CD8-positive, alpha-beta memory T cell (primary cell): ENCODE results near the gene ZBTB7B. TPM values are rescaled to one million over a fixed set of nuclear protein-coding genes. Genes with fewer than 3 reads are reported as not detected.

Experiments used
- CTCF ChIA-PET: fragments of 350-600 bp; sonication (Branson Sonifier 250); formaldehyde crosslinking; loops from one replicate; lab custom pipeline; 2021; ENCODE audit warnings: antibody characterized with exemption; lab: Charles Lee
- POLR2A ChIA-PET: fragments of 350-600 bp; sonication (Branson Sonifier 250); formaldehyde crosslinking; loops from one replicate; lab custom pipeline; 2021; ENCODE audit warnings: antibody characterized with exemption; lab: Charles Lee
- DNase-seq, 5 donors: peaks; one replicate each; pipeline versions ENCODE4 v3.0.0 to v3.0.0-alpha.2; 2020 to 2022; ENCODE audit warnings: mixed read lengths in 1 of 5
- H3K27ac ChIP-seq: one replicate; pipeline ENCODE4 v1.7.0; 2013; ENCODE audit warnings: low read depth, mild to moderate bottlenecking, low read length, moderate library complexity
- H3K27me3 ChIP-seq: 2 replicates; pipeline ENCODE4 v1.7.0; 2013; ENCODE audit warnings: low read length, mild to moderate bottlenecking; ENCODE audit not compliant: insufficient read depth, poor library complexity, severe bottlenecking
- H3K36me3 ChIP-seq: 2 replicates; pipeline ENCODE4 v1.7.0; 2013; ENCODE audit warnings: mild to moderate bottlenecking, low read length, moderate library complexity; ENCODE audit not compliant: insufficient read depth
- H3K4me1 ChIP-seq: 2 replicates; pipeline ENCODE4 v1.7.0; 2013; ENCODE audit warnings: mild to moderate bottlenecking, low read length, moderate library complexity; ENCODE audit not compliant: insufficient read depth
- H3K4me3 ChIP-seq: 2 replicates; pipeline ENCODE4 v1.7.0; 2013; ENCODE audit warnings: mild to moderate bottlenecking, low read length
- H3K9me3 ChIP-seq: 2 replicates; pipeline ENCODE4 v1.7.0; 2013; ENCODE audit warnings: mild to moderate bottlenecking, low read length
- H3K27ac Mint-ChIP-seq, 8 donors: one replicate each; pipeline ENCODE4 v1.8.0; 2020 to 2021; ENCODE audit warnings: mixed read lengths in 8 of 8, mild to moderate bottlenecking in 6 of 8, inconsistent platforms in 3 of 8, moderate library complexity in 3 of 8
- H3K27me3 Mint-ChIP-seq, 2 donors: one replicate each; pipeline ENCODE4 v1.8.0; 2020 to 2021; ENCODE audit warnings: mixed read lengths in 2 of 2, mild to moderate bottlenecking in 1 of 2, moderate library complexity in 1 of 2
- H3K36me3 Mint-ChIP-seq, 3 donors: one replicate each; pipeline ENCODE4 v1.8.0; 2020 to 2021; ENCODE audit warnings: mixed read lengths in 3 of 3, inconsistent platforms in 1 of 3, mild to moderate bottlenecking in 1 of 3
- H3K4me1 Mint-ChIP-seq, 3 donors: one replicate each; pipeline ENCODE4 v1.8.0; 2020 to 2021; ENCODE audit warnings: mixed read lengths in 3 of 3, inconsistent platforms in 1 of 3, mild to moderate bottlenecking in 1 of 3
- H3K4me3 Mint-ChIP-seq, 7 donors: one replicate each; pipeline ENCODE4 v1.8.0; 2020 to 2021; ENCODE audit warnings: mixed read lengths in 7 of 7, mild to moderate bottlenecking in 6 of 7, moderate library complexity in 4 of 7, inconsistent platforms in 2 of 7
- H3K9me3 Mint-ChIP-seq, 5 donors: one replicate each; pipeline ENCODE4 v1.8.0; 2020 to 2022; ENCODE audit warnings: mixed read lengths in 5 of 5, mild to moderate bottlenecking in 3 of 5, moderate library complexity in 2 of 5, inconsistent platforms in 1 of 5
- polyA plus RNA-seq: library from polyadenylated mRNA; unstranded; fragments of 300-500 nt; fragmentation: Illumina TruSeq; gene quantifications from one replicate; pipeline ENCODE4 v1.2.3, GENCODE V29; 2021
- total RNA-seq, 2 experiments: library from RNA; stranded (reverse); gene quantifications; one replicate each; pipeline ENCODE4 v1.2.3, GENCODE V29; 2021

ZBTB7B gene
- total and polyA plus RNA-seq, 3 experiments from 2014 or later, result 3.3 to 34.7 (median 33.2) TPM

DNA sequence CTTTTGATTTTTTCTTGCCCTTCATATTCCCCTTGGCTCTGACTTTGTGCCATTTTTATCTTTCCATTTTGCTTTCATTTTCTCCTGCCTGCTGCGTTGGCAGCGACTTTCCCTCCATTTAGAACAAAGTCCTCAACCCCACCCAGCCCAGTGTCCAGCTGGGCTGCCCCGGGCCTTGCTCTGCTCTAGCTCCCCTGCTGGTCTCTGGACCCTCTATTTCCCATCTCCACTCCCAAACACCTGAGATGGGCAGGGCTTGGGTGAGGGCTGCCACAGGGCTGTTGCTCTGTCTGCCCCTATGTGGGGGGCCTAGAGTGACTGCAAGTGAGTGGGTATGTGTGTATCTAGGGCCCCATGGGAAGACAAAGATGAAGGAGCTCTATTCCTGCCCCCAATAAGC lies 41.2 kb downstream of the ZBTB7B start:
- Histone ChIP-seq H3K36me3 (no peaks in the 10 kb centered on the region), H3K27me3 (no peaks in the 10 kb centered on the region), H3K4me3 (no peak overlapping the region), H3K4me1 (no peaks in the 10 kb centered on the region), H3K27ac (no peak overlapping the region), H3K9me3 (no peaks in the 10 kb centered on the region)
- no peaks in the 10 kb centered on the region for H3K9me3 Mint-ChIP-seq
- ChIA-PET POLR2A (no interaction called here), CTCF (interaction anchor here (0.7 to 10.2 kb wide), 20 partner anchors 11 to 484 kb away, joined by 3 to 172 read pairs (median 5); partner anchors contain the start of genes DCST1, DCST2, EFNA4 and FLAD1)
- no peak overlapping the region for H3K27ac Mint-ChIP-seq
- peaks cover 3 to 11% of the 10 kb centered on the region in 2 donors for H3K27me3 Mint-ChIP-seq
- no peak for DNase-seq
- H3K4me1 Mint-ChIP-seq, result peaks cover 0 to 5% (median 0%) of the 10 kb centered on the region in 3 donors
- no peaks in the 10 kb centered on the region for H3K36me3 Mint-ChIP-seq
- H3K4me3 Mint-ChIP-seq, result no peak overlapping the region

DNA sequence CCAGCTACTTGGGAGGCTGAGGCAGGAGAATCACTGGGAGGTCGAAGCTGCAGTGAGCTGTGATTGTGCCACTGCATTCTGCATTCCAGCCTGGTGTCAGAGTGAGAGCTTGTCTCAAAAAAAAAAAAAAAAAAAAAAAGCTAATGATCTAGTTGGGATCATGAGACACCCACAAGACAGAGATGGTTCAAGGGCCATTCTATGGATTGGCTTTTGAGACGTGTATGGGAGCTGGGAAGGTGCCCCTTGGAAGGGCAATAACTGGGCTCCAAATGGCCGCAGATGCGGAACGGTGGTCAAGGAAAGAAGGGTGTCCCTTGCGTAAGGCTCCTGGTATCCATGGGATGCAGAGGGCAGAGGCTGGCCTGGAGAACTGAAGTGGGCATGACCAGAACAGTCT lies 41.8 kb downstream of the ZBTB7B start:
- no peak overlapping the region for H3K27ac Mint-ChIP-seq
- H3K4me1 Mint-ChIP-seq, result peaks cover 0 to 5% (median 0%) of the 10 kb centered on the region in 3 donors
- no peaks in the 10 kb centered on the region for H3K36me3 Mint-ChIP-seq
- H3K4me3 ChIP-seq, result no peak overlapping the region
- DNase-seq, result no peak
- H3K27ac ChIP-seq, result no peak overlapping the region
- no peaks in the 10 kb centered on the region for H3K4me1 ChIP-seq
- no peak overlapping the region for H3K4me3 Mint-ChIP-seq
- H3K9me3 ChIP-seq, result no peaks in the 10 kb centered on the region
- CTCF ChIA-PET, result interaction anchor here (0.7 to 10.2 kb wide), 23 partner anchors 11 to 485 kb away, joined by 3 to 172 read pairs (median 5); partner anchors contain the start of genes DCST1, DCST2, EFNA4 and FLAD1
- H3K9me3 Mint-ChIP-seq, result no peaks in the 10 kb centered on the region
- H3K36me3 ChIP-seq, result no peaks in the 10 kb centered on the region
- H3K27me3 Mint-ChIP-seq, result peaks cover 3 to 5% of the 10 kb centered on the region in 2 donors
- POLR2A ChIA-PET, result interaction anchor here (0.6 to 1.3 kb wide), 2 partner anchors 33 to 41 kb away, joined by 5 to 6 read pairs; no protein-coding TSS in a partner anchor
- H3K27me3 ChIP-seq, result no peaks in the 10 kb centered on the region

DNA sequence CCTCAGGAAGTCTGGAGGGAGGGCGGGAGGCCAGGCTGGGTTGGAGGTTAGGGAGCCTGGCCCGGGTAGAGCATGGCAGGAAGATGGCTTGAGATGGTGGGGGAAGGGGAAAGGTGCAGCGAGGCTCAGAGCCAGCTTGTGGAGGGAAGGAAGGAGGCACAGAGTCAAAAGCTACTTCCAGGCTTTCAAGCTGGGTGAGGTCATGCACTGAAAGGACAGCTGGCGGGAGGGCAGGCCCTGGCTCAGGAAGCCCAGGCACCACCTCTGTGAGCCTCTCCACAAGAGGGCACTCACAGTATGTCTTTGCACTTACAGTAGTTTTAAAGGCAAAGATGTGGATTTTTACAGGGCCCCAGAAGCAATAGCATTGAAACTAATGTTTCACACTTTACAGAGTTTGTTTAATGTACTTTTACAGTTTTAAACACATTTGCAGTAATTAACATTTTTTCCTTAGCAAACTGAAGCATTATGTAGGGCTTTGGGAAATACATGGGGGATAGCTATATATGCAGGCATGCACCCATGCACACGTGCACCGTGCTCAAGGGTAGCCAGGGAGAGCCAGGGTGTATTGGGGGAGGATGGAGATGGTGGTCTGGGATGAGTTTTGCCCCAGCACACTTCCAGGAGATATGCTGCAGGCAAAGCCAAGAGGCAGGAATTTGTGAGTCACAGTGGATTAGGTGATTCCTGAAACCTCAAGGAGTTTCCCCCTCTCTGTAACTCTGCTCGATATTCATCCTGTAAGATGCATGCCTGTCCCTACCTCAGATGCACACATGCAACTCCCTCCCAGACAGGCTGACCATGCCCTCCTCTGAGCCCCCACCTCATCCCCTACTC lies 42.4 kb downstream of the ZBTB7B start:
- H3K4me1 Mint-ChIP-seq, result peaks cover 5 to 11% (median 5%) of the 10 kb centered on the region in 3 donors
- Histone ChIP-seq H3K9me3 (no peaks in the 10 kb centered on the region), H3K27ac (no peak overlapping the region), H3K27me3 (no peaks in the 10 kb centered on the region), H3K36me3 (no peaks in the 10 kb centered on the region), H3K4me1 (peaks cover under 1% of the 10 kb centered on the region), H3K4me3 (no peak overlapping the region)
- no peak overlapping the region for H3K27ac Mint-ChIP-seq
- no peaks in the 10 kb centered on the region for H3K9me3 Mint-ChIP-seq
- ChIA-PET CTCF (interaction anchor here (0.8 to 10.2 kb wide), 23 partner anchors 12 to 485 kb away, joined by 3 to 172 read pairs (median 6); partner anchors contain the start of genes DCST1, DCST2, EFNA4 and FLAD1), POLR2A (interaction anchor here (0.6 to 1.3 kb wide), 2 partner anchors 34 to 40 kb away, joined by 5 to 6 read pairs; no protein-coding TSS in a partner anchor)
- H3K36me3 Mint-ChIP-seq, result no peaks in the 10 kb centered on the region
- H3K27me3 Mint-ChIP-seq, result peaks cover 3 to 4% of the 10 kb centered on the region in 2 donors
- DNase-seq, result peak; percentile 34 to 75 (median 57)
- H3K4me3 Mint-ChIP-seq, result peak overlapping the region in 1 of 7 donors; percentile 49

DNA sequence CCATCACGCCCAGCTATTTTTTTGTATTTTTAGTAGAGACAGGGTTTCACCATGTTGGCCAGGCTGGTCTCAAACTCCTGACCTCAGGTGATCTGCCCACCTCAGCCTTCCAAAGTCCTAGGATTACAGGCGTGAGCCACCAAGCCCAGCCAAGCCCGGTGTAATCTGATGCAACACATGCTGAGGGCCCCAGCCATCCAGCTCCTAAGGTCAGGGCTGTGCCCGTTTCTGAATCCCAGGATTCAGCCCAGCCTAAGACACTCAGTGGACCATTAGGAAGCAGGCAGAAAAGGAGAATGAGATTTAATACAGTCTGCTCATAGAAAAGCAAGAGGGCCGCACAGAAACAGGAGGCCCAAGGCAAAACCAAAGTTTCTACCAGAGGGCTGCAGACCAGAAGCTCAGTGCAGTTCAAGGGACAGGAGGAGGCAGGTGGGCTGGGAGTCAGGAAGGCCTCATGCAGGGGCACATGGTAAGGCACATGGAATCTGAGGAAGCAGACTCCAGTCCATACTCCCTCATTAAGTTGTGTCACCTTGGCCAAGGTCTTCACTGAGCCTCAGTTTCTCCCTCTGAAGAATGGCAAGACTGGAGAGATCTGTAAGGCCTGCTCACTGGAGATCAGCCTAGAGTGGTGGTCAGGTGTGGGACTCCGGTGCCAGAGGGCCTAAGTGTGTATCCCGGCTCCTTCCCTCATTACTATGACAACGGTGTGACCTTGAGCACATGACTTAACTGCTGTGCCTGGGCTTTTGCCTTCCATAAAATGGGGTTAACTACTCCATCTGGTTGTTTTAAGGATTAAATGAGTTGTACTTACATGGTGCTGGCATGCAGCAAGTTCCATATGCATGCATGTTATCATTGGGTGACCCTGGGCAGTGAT lies 46.1 kb downstream of the ZBTB7B start:
- H3K4me1 Mint-ChIP-seq, result peaks cover 23 to 33% (median 29%) of the 10 kb centered on the region in 3 donors
- Histone ChIP-seq H3K4me3 (no peak overlapping the region), H3K36me3 (no peaks in the 10 kb centered on the region), H3K27ac (no peak overlapping the region), H3K27me3 (no peaks in the 10 kb centered on the region), H3K4me1 (peaks cover 21% of the 10 kb centered on the region), H3K9me3 (no peaks in the 10 kb centered on the region)
- peaks cover 0 to 1% (median 0%) of the 10 kb centered on the region in 3 donors for H3K36me3 Mint-ChIP-seq
- H3K27ac Mint-ChIP-seq, result peak overlapping the region in 3 of 8 donors; percentile 17 to 26 (median 24)
- H3K9me3 Mint-ChIP-seq, result no peaks in the 10 kb centered on the region
- CTCF ChIA-PET, result interaction anchor here (0.8 to 10.2 kb wide), 7 partner anchors 8 to 49 kb away, joined by 3 to 172 read pairs (median 4); partner anchors contain the start of gene EFNA4
- peaks cover 0 to 3% of the 10 kb centered on the region in 2 donors for H3K27me3 Mint-ChIP-seq
- DNase-seq, result no peak
- H3K4me3 Mint-ChIP-seq, result peak overlapping the region in 3 of 7 donors; percentile 49 to 88 (median 79)
- POLR2A ChIA-PET, result interaction anchor here (0.7 kb wide), 1 partner anchor 18 kb away, joined by 3 read pairs; no protein-coding TSS in a partner anchor

DNA sequence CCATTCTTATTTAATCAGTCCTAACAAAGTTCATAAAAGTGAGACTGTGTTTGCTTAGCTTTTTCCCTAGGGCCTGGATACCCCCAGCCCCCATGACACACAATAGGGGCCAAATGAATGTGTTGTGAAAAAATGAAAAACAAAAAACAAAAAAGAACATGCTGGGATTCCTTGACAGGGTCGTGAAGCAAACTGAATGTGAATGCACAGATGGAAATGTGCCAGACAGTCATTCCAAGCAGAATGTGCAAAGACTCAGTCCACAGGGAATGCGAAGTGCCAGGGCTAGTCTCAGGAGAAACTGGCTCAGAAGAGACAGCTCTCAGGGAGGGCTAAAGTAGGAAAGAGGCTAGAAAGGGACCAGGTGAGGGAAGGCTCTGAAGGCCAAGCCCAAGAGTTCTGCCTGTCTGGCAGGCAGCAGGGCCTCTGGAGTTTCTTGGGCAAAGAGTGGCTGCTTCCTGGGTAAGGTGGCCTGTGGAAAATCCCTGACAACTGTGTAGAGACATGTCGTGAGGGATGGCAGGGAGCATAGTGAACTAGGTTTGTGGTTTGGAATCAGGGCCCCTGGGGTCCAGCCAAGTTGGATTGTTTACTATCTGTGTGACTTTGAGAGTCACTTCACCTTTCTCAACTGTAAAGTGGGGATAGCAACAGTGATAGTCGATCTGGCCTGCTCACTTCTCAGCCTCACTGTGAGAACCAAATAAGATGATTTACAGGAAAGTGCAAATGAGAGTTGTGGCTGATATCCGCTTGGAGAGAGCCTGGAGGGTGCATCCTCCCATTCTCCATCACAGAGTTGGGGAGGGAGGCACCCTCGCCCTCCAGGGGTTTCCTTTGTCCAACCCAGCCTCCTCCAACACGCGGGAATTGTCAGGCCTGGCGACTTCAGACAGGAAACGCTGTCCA lies 47.3 kb downstream of the ZBTB7B start:
- Mint-ChIP-seq H3K27ac (peak overlapping the region in 6 of 8 donors; percentile 22 to 70 (median 56)), H3K27me3 (peaks cover 0 to 1% of the 10 kb centered on the region in 2 donors), H3K4me3 (peak overlapping the region; percentile 79 to 90 (median 85)), H3K4me1 (peaks cover 23 to 33% (median 26%) of the 10 kb centered on the region in 3 donors), H3K36me3 (peaks cover 0 to 1% (median 0%) of the 10 kb centered on the region in 3 donors), H3K9me3 (no peaks in the 10 kb centered on the region)
- Histone ChIP-seq H3K27ac (peak overlapping the region; percentile 46), H3K4me3 (peak overlapping the region; percentile 60), H3K36me3 (no peaks in the 10 kb centered on the region), H3K27me3 (no peaks in the 10 kb centered on the region), H3K9me3 (no peaks in the 10 kb centered on the region), H3K4me1 (peaks cover 21% of the 10 kb centered on the region)
- POLR2A ChIA-PET, result interaction anchor here (0.5 kb wide), 1 partner anchor 18 kb away, joined by 5 read pairs; no protein-coding TSS in a partner anchor
- CTCF ChIA-PET, result interaction anchor here (0.8 to 10.2 kb wide), 14 partner anchors 9 to 144 kb away, joined by 3 to 172 read pairs (median 7); partner anchors contain the start of genes EFNA4 and KRTCAP2
- DNase-seq, result no peak

DNA sequence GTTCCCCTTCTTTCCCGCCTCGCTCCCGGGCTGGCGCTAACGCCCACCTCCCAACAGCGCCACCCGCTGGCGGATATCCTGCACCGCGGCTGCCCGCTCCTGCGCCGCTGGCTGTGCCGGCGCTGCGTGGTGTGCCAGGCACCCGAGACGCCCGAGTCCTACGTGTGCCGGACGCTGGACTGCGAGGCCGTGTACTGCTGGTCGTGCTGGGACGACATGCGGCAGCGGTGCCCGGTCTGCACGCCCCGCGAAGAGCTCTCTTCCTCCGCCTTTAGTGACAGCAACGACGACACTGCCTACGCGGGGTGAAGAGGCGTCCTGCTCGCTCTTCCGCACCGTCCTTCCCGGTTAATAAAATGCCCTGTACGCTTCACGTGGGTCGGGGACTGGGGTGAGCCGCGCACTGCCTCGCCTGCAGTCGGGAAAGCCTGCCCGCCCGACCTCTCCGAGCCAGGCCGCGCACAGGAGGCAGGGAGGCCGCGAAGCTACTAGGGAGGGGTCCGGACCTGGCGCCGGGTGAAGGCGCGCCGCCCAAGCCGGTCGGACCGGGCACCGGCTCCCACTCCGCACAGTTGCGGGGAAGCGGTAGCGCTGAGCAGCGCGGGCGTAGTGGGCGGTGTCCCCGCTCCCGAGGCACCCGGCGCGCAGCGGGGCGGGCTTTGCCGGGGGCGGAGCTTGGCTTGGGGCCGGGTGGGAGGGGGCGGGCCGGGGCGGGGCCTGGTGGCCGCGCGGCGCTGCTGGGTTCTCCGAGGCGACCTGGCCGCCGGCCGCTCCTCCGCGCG lies 48.1 kb downstream of the ZBTB7B start, which contains the start of gene ADAM15:
Gene ADAM15 (plus strand): TSS at position 757 of the 782 bp plus-strand sequence. CDS start 71 bp downstream, outside the sequence.
- peaks cover 23 to 33% (median 23%) of the 10 kb centered on the region in 3 donors for H3K4me1 Mint-ChIP-seq
- Histone ChIP-seq H3K27me3 (no peaks in the 10 kb centered on the region), H3K36me3 (no peaks in the 10 kb centered on the region), H3K27ac (peak within 1 kb of the TSS; percentile 46), H3K9me3 (no peaks in the 10 kb centered on the region), H3K4me1 (peaks cover 21% of the 10 kb centered on the region), H3K4me3 (peak within 1 kb of the TSS; percentile 67)
- peak within 1 kb of the TSS; percentile 50 to 96 (median 68) for H3K27ac Mint-ChIP-seq
- H3K9me3 Mint-ChIP-seq, result no peaks in the 10 kb centered on the region
- ChIA-PET POLR2A (interaction anchor here (0.5 to 1.2 kb wide), 4 partner anchors 10 to 1396 kb away, joined by 4 to 5 read pairs (median 4); no protein-coding TSS in a partner anchor), CTCF (interaction anchor here (0.7 to 3.6 kb wide), 23 partner anchors 10 to 143 kb away, joined by 3 to 51 read pairs (median 4); partner anchors contain the start of genes FLAD1, KRTCAP2 and PMVK)
- peaks cover 0 to 1% of the 10 kb centered on the region in 2 donors for H3K27me3 Mint-ChIP-seq
- peaks cover 0 to 2% (median 0%) of the 10 kb centered on the region in 3 donors for H3K36me3 Mint-ChIP-seq
- H3K4me3 Mint-ChIP-seq, result peak within 1 kb of the TSS; percentile 84 to 90 (median 86)
- peak; percentile 73 to 82 (median 77) for DNase-seq
